ENCODE measurements around the gene B4GALT5.

The B4GALT5 gene

DNA sequence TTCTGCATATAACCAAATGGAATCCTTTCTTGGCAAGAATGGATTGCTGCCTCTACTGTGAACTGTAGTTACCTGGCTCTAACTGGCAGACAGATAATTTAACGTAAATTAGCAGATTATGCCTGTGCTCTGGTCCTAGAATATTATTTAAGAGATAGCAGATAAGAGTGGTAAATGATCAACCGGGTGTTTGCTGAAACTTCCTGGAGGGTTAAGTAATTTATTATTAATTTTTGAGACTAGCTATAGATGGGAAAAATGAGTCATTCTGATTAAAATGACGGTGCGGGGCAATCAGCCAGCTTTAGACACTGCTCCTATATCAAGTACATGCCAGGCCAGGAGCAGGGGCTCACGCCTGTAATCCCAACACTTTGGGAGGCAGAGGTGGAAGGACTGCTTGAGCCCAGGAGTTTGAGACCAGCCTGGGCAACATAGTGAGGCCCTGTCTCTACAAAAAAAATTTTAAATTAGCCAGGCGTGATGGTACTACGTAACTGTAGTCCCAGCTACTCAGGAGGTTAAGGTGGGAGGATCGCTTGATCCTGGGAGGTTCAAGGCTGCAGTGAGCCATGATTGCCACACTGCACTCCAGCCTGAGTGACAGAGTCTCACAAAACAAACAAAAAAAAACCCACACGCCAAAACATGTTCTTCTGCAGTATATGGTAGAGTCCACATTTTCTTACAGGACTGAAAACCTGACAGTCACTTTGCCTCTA, 22.6 kb downstream of the B4GALT5 start:
- H3K4me3 ChIP-seq (ENCODE audit: low read length, poor library complexity, severe bottlenecking): no peak overlapping the region
- no peaks in the 10 kb centered on the region for H3K36me3 ChIP-seq (ENCODE audit: insufficient read depth, low read length)
- H3K79me2 ChIP-seq (ENCODE audit: insufficient read depth, low read length): peaks cover 88% of the 10 kb centered on the region
- H2AFZ ChIP-seq (ENCODE audit: low read length): no peak overlapping the region
- no peaks in the 10 kb centered on the region for H3K9me3 ChIP-seq (ENCODE audit: insufficient read depth, low read depth, low read length)
- no peaks in the 10 kb centered on the region for H3K9me2 ChIP-seq (replicated peaks; ENCODE audit: low read depth, low read length)
- H3K4me1 ChIP-seq (ENCODE audit: insufficient read depth, low read length, poor library complexity, severe bottlenecking): peaks cover 8% of the 10 kb centered on the region
- H3K9ac ChIP-seq (ENCODE audit: low read depth, low read length, poor library complexity, severe bottlenecking): no peak overlapping the region
- no peaks in the 10 kb centered on the region for H3F3A ChIP-seq (ENCODE audit: low read depth)
- H3K27me3 ChIP-seq (ENCODE audit: insufficient read depth, low read length, poor library complexity, severe bottlenecking): no peaks in the 10 kb centered on the region
- peaks cover 32% of the 10 kb centered on the region for H4K20me1 ChIP-seq (ENCODE audit: insufficient read depth, low read length, poor library complexity, severe bottlenecking)
- TF ChIP-seq, protein P1, sequence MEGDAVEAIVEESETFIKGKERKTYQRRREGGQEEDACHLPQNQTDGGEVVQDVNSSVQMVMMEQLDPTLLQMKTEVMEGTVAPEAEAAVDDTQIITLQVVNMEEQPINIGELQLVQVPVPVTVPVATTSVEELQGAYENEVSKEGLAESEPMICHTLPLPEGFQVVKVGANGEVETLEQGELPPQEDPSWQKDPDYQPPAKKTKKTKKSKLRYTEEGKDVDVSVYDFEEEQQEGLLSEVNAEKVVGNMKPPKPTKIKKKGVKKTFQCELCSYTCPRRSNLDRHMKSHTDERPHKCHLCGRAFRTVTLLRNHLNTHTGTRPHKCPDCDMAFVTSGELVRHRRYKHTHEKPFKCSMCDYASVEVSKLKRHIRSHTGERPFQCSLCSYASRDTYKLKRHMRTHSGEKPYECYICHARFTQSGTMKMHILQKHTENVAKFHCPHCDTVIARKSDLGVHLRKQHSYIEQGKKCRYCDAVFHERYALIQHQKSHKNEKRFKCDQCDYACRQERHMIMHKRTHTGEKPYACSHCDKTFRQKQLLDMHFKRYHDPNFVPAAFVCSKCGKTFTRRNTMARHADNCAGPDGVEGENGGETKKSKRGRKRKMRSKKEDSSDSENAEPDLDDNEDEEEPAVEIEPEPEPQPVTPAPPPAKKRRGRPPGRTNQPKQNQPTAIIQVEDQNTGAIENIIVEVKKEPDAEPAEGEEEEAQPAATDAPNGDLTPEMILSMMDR (conservative IDR thresholded peaks at IDR 0.05; ENCODE audit: low read length): no peak
- TF ChIP-seq EZH2phosphoT487 (IDR thresholded peaks at IDR 0.05; ENCODE audit: borderline replicate concordance): no peak
- H3K4me2 ChIP-seq (ENCODE audit: low read depth, low read length, poor library complexity, severe bottlenecking): no peak overlapping the region

DNA sequence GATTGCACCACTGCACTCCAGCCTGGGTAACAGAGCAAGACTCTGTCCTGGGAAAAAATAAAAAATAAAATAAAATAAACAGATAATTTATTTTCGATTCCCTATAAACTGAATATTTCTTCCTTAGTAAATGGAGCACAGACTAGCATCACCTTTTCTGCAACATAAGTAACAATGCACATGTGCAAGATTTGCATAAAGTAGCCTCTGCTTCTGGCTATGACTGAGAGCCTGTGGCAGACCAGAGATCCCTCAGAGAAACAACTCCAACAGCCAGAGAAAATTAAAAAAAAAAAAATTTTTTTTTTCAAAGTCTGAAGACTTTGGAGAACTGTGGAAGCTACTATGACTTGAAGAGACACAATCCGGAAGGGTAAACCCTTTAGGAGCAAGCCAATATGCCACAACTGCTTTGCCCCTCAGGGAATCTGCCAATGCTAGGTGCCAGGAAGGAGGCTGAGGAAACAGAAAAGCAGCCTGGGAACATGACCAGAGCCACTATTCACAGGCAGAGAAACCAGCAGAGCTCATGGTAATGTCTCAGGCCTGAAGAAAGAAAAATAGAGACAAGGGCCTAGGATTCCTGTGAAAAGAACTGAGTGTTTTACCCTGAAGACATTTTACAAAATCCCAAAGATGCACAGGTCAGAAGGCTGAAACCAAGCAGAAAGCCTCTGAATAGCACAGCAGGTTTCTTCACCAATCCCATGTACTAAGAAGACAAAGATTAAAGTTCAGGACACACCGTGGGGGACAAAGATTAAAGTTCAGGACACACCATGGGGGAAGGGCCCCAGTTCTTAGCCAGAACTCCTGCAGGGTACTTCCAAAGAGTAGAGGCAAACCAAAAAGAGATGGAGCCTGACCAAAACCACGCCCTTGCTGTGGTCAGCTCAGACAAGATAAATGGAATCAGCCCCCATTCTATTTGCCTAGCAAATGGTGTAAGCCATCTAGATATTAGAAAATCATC, 25.8 kb downstream of the B4GALT5 start:
- H3K9me2 ChIP-seq (replicated peaks; ENCODE audit: low read depth, low read length): no peaks in the 10 kb centered on the region
- H3F3A ChIP-seq (ENCODE audit: low read depth): no peaks in the 10 kb centered on the region
- H3K36me3 ChIP-seq (ENCODE audit: insufficient read depth, low read length): no peaks in the 10 kb centered on the region
- no peaks in the 10 kb centered on the region for H3K9me3 ChIP-seq (ENCODE audit: insufficient read depth, low read depth, low read length)
- no peak overlapping the region for H3K9ac ChIP-seq (ENCODE audit: low read depth, low read length, poor library complexity, severe bottlenecking)
- peaks cover 70% of the 10 kb centered on the region for H3K79me2 ChIP-seq (ENCODE audit: insufficient read depth, low read length)
- peaks cover 18% of the 10 kb centered on the region for H4K20me1 ChIP-seq (ENCODE audit: insufficient read depth, low read length, poor library complexity, severe bottlenecking)
- no peak overlapping the region for H3K4me3 ChIP-seq (ENCODE audit: low read length, poor library complexity, severe bottlenecking)
- no peak for TF ChIP-seq EZH2phosphoT487 (IDR thresholded peaks at IDR 0.05; ENCODE audit: borderline replicate concordance)
- TF ChIP-seq, protein P1 (conservative IDR thresholded peaks at IDR 0.05; ENCODE audit: low read length): no peak
- H3K27me3 ChIP-seq (ENCODE audit: insufficient read depth, low read length, poor library complexity, severe bottlenecking): no peaks in the 10 kb centered on the region
- peaks cover 13% of the 10 kb centered on the region for H3K4me1 ChIP-seq (ENCODE audit: insufficient read depth, low read length, poor library complexity, severe bottlenecking)
- no peak overlapping the region for H3K4me2 ChIP-seq (ENCODE audit: low read depth, low read length, poor library complexity, severe bottlenecking)
- H2AFZ ChIP-seq (ENCODE audit: low read length): no peak overlapping the region

DNA sequence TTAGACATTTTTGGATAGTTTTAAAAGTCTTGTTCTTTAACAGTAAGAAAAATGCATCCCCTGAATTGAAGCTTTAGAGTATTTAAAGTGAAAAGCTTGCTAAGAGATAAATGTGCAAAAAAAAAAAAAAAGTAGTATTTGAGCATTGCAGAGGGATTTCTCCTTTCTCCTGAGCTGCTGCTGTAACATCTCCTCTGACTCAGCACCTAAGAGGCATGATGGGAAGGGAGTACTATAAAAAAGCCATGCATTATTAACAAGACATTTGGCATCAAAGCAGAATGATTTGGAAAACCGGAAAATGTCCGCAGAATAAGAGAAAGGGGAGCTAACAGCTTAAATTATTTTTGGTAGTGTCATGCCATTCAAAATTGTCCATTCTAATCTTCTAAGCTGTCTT, 27.9 kb downstream of the B4GALT5 start:
- TF ChIP-seq, protein P1 (conservative IDR thresholded peaks at IDR 0.05; ENCODE audit: low read length): no peak
- no peak for TF ChIP-seq EZH2phosphoT487 (IDR thresholded peaks at IDR 0.05; ENCODE audit: borderline replicate concordance)
- Histone ChIP-seq H3K4me1 (ENCODE audit: insufficient read depth, low read length, poor library complexity, severe bottlenecking) (peaks cover 13% of the 10 kb centered on the region), H3K4me3 (ENCODE audit: low read length, poor library complexity, severe bottlenecking) (no peak overlapping the region), H3K9ac (ENCODE audit: low read depth, low read length, poor library complexity, severe bottlenecking) (no peak overlapping the region), H3K9me3 (ENCODE audit: insufficient read depth, low read depth, low read length) (no peaks in the 10 kb centered on the region), H3K36me3 (ENCODE audit: insufficient read depth, low read length) (no peaks in the 10 kb centered on the region), H2AFZ (ENCODE audit: low read length) (no peak overlapping the region), H3K79me2 (ENCODE audit: insufficient read depth, low read length) (peaks cover 62% of the 10 kb centered on the region), H3K9me2 (replicated peaks; ENCODE audit: low read depth, low read length) (no peaks in the 10 kb centered on the region), H3K4me2 (ENCODE audit: low read depth, low read length, poor library complexity, severe bottlenecking) (no peak overlapping the region), H3F3A (ENCODE audit: low read depth) (no peaks in the 10 kb centered on the region), H3K27me3 (ENCODE audit: insufficient read depth, low read length, poor library complexity, severe bottlenecking) (no peaks in the 10 kb centered on the region), H4K20me1 (ENCODE audit: insufficient read depth, low read length, poor library complexity, severe bottlenecking) (peaks cover 16% of the 10 kb centered on the region)

Data from Loucy (cell line).